ENCODE data around the gene TSC2. TPM values are rescaled to one million over a fixed set of nuclear protein-coding genes. Genes with fewer than 3 reads are reported as not detected.
A peak's percentile ranks its signal among the peaks of the same experiment; 100 is the strongest.

Gene TSC2
- total RNA-seq, 1 experiment from 2014 or later = 59.3 TPM

- DNase-seq = no peak
- H3K9ac ChIP-seq (ENCODE audit: low read length) = no peak within 1 kb of the TSS
- H3K4me2 ChIP-seq (ENCODE audit: low read length) = peak within 1 kb of the TSS; percentile 64
- CTCF ChIA-PET = no interaction called here
- H3K27ac ChIP-seq (ENCODE audit: low read length) = no peak within 1 kb of the TSS
- peaks cover 24% of the 10 kb centered on the region for H3K4me1 ChIP-seq (ENCODE audit: insufficient read depth, low read length)
- no peak for ATAC-seq
- H4K20me1 ChIP-seq (ENCODE audit: low read length) = no peaks in the 10 kb centered on the region
- no peaks in the 10 kb centered on the region for H3K9me2 ChIP-seq (replicated peaks; ENCODE audit: low read length)
- no peaks in the 10 kb centered on the region for H3K36me3 ChIP-seq (ENCODE audit: low read depth, low read length)
- no TSS peak for BruUV-seq (replicated peaks)
- H3K79me2 ChIP-seq (ENCODE audit: low read length) = no peaks in the 10 kb centered on the region
- TF ChIP-seq EZH2phosphoT487 (IDR thresholded peaks at IDR 0.05; ENCODE audit: borderline replicate concordance, low read length) (no peak), EZH2 (IDR thresholded peaks at IDR 0.05; ENCODE audit: low read length, unreplicated experiment) (no peak), CTCF (conservative IDR thresholded peaks at IDR 0.05; ENCODE audit: low read depth, low read length) (no peak)
- intact Hi-C loops (cut with micrococcal nuclease) = no loop called here
- H3K9me3 ChIP-seq (ENCODE audit: low read length) = no peaks in the 10 kb centered on the region
- peak within 1 kb of the TSS; percentile 49 for H3K4me3 ChIP-seq (ENCODE audit: low read length)
- no peaks in the 10 kb centered on the region for H3F3A ChIP-seq (ENCODE audit: low read length, unreplicated experiment)
- H3K27me3 ChIP-seq (ENCODE audit: low read length) = no peaks in the 10 kb centered on the region; the same call in 1 of the 2 replicates
- POLR2A ChIA-PET (ENCODE audit: unreplicated experiment) = no interaction called here
- H2AFZ ChIP-seq (ENCODE audit: low read length) = peak within 1 kb of the TSS; percentile 26; the same call in 1 of the 2 replicates
Measured at GRCh38 chr16:2019518-2019920, 28.3 kb upstream of the TSC2 start, which contains the start of gene NPW. NPW (plus strand) TSS chr16:2019785.

- H3K4me2 ChIP-seq (ENCODE audit: low read length) = peak overlapping the region; percentile 64
- no peaks in the 10 kb centered on the region for H4K20me1 ChIP-seq (ENCODE audit: low read length)
- no peak overlapping the region for H3K27ac ChIP-seq (ENCODE audit: low read length)
- no peaks in the 10 kb centered on the region; the same call in 1 of the 2 replicates for H3K27me3 ChIP-seq (ENCODE audit: low read length)
- H3K4me1 ChIP-seq (ENCODE audit: insufficient read depth, low read length) = peaks cover 19% of the 10 kb centered on the region
- H3K36me3 ChIP-seq (ENCODE audit: low read depth, low read length) = no peaks in the 10 kb centered on the region
- ChIA-PET CTCF (no interaction called here), POLR2A (ENCODE audit: unreplicated experiment) (no interaction called here)
- H3K9me2 ChIP-seq (replicated peaks; ENCODE audit: low read length) = no peaks in the 10 kb centered on the region
- DNase-seq (no peak), ATAC-seq (no peak)
- peak overlapping the region; percentile 49 for H3K4me3 ChIP-seq (ENCODE audit: low read length)
- H2AFZ ChIP-seq (ENCODE audit: low read length) = peak overlapping the region; percentile 26; the same call in 1 of the 2 replicates
- no peak overlapping the region for H3K9ac ChIP-seq (ENCODE audit: low read length)
- no peak for TF ChIP-seq EZH2phosphoT487 (IDR thresholded peaks at IDR 0.05; ENCODE audit: borderline replicate concordance, low read length)
- TF ChIP-seq CTCF (conservative IDR thresholded peaks at IDR 0.05; ENCODE audit: low read depth, low read length) = no peak
- no peak for TF ChIP-seq EZH2 (IDR thresholded peaks at IDR 0.05; ENCODE audit: low read length, unreplicated experiment)
- H3K9me3 ChIP-seq (ENCODE audit: low read length) = no peaks in the 10 kb centered on the region
- no peaks in the 10 kb centered on the region for H3K79me2 ChIP-seq (ENCODE audit: low read length)
- intact Hi-C loops (cut with micrococcal nuclease) = no loop called here
- no TSS peak for BruUV-seq (replicated peaks)
- H3F3A ChIP-seq (ENCODE audit: low read length, unreplicated experiment) = no peaks in the 10 kb centered on the region
Measured at GRCh38 chr16:2019921-2020831, 27.6 kb upstream of the TSC2 start.

Data from PC-3 (cell line).